Memory B cell (primary cell): ENCODE results near the gene SCAPER.

Experiments
- ATAC-seq: fragments of 150-1000 bp; cut with Tn5 transposase; 2 replicates; pipeline ENCODE4 v1.10.0; 2021; ENCODE audit warnings: low read depth, mild to moderate bottlenecking, moderate library complexity
- DNase-seq, 2 donors: peaks; one replicate each; pipeline ENCODE4 v3.0.0; 2022; ENCODE audit warnings: low spot score in 2 of 2
- H3K27ac Mint-ChIP-seq: one replicate; pipeline ENCODE4 v1.8.0; 2022; ENCODE audit warnings: mild to moderate bottlenecking, moderate library complexity, mixed read lengths
- H3K27me3 Mint-ChIP-seq: one replicate; pipeline ENCODE4 v1.8.0; 2022; ENCODE audit warnings: mixed read lengths
- H3K36me3 Mint-ChIP-seq: one replicate; pipeline ENCODE4 v1.8.0; 2022; ENCODE audit warnings: mild to moderate bottlenecking, mixed read lengths
- H3K4me1 Mint-ChIP-seq: one replicate; pipeline ENCODE4 v1.8.0; 2022; ENCODE audit warnings: mixed read lengths
- H3K4me3 Mint-ChIP-seq: one replicate; pipeline ENCODE4 v1.8.0; 2022; ENCODE audit warnings: mild to moderate bottlenecking, moderate library complexity, mixed read lengths
- H3K9me3 Mint-ChIP-seq: one replicate; pipeline ENCODE4 v1.8.0; 2022; ENCODE audit warnings: mixed read lengths

SCAPER gene

GRCh38 chr15:76905013-76905839 is at the start of gene SCAPER:
TSS of gene SCAPER (minus strand) at chr15:76905340. CDS start at chr15:76883817, 21,523 bp downstream.
- no peaks in the 10 kb centered on the region for H3K36me3 Mint-ChIP-seq
- peak; percentile 88 for ATAC-seq
- peak within 1 kb of the TSS; percentile 98 for H3K27ac Mint-ChIP-seq
- peak within 1 kb of the TSS; percentile 93 for H3K4me3 Mint-ChIP-seq
- no peaks in the 10 kb centered on the region for H3K9me3 Mint-ChIP-seq
- H3K27me3 Mint-ChIP-seq, result no peaks in the 10 kb centered on the region
- DNase-seq, result peak; percentile 89
- H3K4me1 Mint-ChIP-seq, result peaks cover 26% of the 10 kb centered on the region

DNA sequence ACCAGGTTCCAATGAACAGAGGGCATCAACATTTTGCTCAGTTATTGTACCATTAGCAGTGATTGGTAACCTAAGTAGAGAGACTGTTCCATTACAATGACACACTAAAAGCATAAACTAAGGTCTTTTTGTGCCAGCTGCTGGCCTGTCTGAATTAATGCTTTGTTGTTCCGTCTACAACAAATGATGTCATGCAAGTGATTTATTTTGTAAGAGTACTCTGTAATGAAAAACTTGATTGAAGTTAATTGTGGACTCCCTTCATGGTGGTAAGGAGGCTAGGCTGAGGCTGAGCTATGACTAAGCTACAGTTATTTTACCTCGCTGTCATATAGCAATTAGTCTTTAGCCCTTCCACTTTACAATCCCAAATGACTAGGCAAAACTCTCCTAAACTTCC is 49.6 kb upstream of the SCAPER start:
- H3K9me3 Mint-ChIP-seq, result no peaks in the 10 kb centered on the region
- DNase-seq (no peak), ATAC-seq (no peak)
- H3K27me3 Mint-ChIP-seq, result no peaks in the 10 kb centered on the region
- peaks cover 2% of the 10 kb centered on the region for H3K4me1 Mint-ChIP-seq
- H3K36me3 Mint-ChIP-seq, result no peaks in the 10 kb centered on the region
- H3K27ac Mint-ChIP-seq, result no peak overlapping the region
- H3K4me3 Mint-ChIP-seq, result no peak overlapping the region

DNA sequence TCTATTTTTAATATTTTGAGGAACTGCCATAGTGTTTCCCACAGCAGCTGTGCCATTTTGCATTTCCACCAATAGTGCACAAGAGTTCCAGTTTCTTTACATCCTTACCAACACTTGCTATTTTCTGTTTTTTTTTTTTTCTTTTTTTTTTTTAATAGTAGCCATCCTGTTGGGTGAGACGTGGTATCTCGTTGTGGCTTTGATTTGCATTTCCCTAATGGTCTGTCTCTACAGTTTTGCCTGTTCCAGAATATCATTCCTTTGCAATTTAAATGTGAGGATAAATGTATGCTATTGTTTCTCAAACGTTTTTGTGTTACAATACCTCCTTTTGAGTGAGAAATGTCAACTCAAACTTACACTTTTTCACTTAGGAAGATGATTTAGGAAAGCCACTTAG is 48.8 kb upstream of the SCAPER start:
- DNase-seq (no peak), ATAC-seq (no peak)
- Mint-ChIP-seq H3K4me1 (peaks cover 2% of the 10 kb centered on the region), H3K9me3 (no peaks in the 10 kb centered on the region), H3K36me3 (no peaks in the 10 kb centered on the region), H3K27me3 (no peaks in the 10 kb centered on the region), H3K27ac (no peak overlapping the region), H3K4me3 (no peak overlapping the region)

DNA sequence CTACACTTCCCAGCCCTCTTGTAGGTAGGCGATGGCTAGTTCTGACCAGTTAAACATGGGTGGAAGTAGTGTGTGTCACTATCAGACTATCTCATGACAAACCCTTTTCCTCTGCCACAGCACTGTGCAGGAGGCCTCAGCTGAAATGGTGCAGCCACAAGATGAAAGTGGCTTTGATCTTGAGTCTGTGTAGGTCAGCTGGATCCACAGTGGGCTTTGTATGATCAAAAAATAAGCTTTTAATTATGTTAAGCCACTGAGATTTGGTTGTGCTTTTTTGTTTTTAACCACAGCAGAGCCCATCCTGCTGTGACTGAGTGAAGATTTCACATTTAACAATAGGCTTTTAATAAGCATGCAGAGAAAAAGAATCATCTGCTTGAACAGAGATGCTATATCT is 46.1 kb upstream of the SCAPER start:
- Mint-ChIP-seq H3K27ac (no peak overlapping the region), H3K27me3 (no peaks in the 10 kb centered on the region), H3K4me3 (no peak overlapping the region), H3K36me3 (peaks cover 11% of the 10 kb centered on the region), H3K4me1 (peaks cover 19% of the 10 kb centered on the region), H3K9me3 (no peaks in the 10 kb centered on the region)
- ATAC-seq (no peak), DNase-seq (no peak)

DNA sequence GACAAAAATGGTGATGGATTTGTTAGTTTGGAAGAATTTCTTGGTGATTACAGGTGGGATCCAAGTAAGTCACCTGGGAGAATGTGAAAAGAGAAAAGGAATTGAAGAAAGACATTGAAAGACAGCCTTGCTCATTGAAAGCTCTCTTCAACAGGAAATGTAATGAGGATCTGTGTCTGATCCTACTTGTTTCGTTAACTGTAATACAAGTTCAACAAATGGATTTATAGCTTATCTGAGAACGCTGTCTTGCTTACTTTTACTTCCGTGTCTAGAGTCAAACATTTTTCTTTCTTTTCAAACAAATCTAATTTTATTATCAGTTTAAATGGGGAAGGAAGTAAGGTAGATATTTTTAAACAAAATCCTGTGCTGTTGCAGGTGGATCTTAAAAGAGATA is 42.3 kb upstream of the SCAPER start:
- ATAC-seq, result peak; percentile 39
- peak overlapping the region; percentile 72 for H3K27ac Mint-ChIP-seq

DNA sequence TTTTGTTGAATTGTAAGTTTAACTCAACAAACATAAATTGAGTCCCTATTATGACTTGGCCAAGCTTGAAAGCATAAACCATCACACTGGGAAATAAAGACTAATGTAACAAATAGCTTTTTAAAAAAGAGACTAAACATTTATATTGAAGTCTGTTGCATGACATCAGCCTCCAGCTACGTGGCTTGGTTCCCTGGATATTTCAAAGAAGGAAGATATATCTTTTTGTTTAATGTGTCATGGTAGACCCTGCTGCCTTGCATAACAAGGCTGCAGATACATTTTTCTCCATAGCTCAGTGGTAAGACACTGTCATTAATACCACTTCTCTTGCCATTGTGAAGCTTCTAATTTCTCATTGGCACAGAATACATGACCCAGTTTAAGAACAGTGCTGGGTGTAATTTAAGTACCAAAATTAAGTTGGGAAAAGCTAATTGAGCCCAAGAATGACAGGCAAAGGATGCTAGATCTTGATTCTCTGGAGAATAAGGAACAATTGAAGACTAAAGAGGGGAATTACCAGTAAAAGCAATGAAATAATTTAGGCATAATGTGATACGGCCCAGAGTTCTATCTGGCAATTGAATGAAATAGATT is 40.5 kb upstream of the SCAPER start:
- peak overlapping the region; percentile 48 for H3K27ac Mint-ChIP-seq

More for the DNA sequence above, 42.3 kb upstream of the SCAPER start:
- no peak for DNase-seq
- H3K4me1 Mint-ChIP-seq, result peaks cover 21% of the 10 kb centered on the region
- peak overlapping the region; percentile 35 for H3K4me3 Mint-ChIP-seq
- H3K9me3 Mint-ChIP-seq, result peaks cover 4% of the 10 kb centered on the region
- peaks cover 29% of the 10 kb centered on the region for H3K36me3 Mint-ChIP-seq
- H3K27me3 Mint-ChIP-seq, result no peaks in the 10 kb centered on the region

DNA sequence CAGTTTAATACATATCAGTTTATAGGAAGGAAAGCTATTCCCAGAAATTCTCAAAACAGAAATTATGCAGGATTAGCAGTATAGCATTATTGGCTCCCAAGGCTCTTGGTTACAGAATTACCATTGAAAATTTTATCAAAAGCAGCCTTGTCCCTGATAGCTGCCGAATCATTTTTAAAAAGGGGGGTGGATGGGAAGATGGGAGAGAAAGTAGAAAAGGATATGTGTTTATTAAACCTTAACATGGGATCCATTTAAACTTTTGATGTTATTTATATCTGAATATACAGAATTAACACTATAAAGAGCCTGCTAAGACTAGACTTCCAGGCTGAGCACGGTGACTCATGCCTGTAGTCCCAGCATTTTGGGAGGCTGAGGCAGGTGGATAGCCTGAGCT is 37.2 kb upstream of the SCAPER start:
- Mint-ChIP-seq H3K4me1 (peaks cover 12% of the 10 kb centered on the region), H3K4me3 (no peak overlapping the region), H3K27ac (no peak overlapping the region), H3K27me3 (no peaks in the 10 kb centered on the region), H3K36me3 (peaks cover 24% of the 10 kb centered on the region), H3K9me3 (peaks cover 4% of the 10 kb centered on the region)
- no peak for ATAC-seq
- no peak for DNase-seq

More for the DNA sequence above, 40.5 kb upstream of the SCAPER start:
- DNase-seq (no peak), ATAC-seq (no peak)
- Mint-ChIP-seq H3K9me3 (peaks cover 4% of the 10 kb centered on the region), H3K36me3 (peaks cover 29% of the 10 kb centered on the region), H3K4me1 (peaks cover 21% of the 10 kb centered on the region), H3K27me3 (no peaks in the 10 kb centered on the region), H3K4me3 (no peak overlapping the region)

DNA sequence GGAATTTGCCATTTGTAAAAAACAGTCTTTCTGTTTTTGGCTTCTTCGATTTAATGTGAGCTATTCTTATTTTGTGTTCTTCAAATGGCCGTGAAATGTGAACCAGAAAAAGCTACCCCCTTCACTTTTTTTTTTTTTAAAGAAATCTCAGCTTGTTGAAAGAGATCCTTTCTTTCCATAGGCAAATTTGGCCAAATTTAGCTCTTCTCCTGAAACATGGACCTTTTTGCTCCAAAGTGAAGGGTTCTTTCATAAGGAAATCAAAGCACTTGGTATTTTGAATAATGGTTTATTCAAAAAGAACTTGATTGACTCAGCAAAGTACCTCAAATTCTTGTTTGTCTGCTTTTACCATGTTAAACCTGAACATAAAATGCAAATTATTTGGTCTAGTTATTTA is 36.5 kb upstream of the SCAPER start:
- Mint-ChIP-seq H3K27ac (no peak overlapping the region), H3K27me3 (no peaks in the 10 kb centered on the region), H3K9me3 (peaks cover 4% of the 10 kb centered on the region), H3K36me3 (peaks cover 22% of the 10 kb centered on the region), H3K4me1 (peaks cover 6% of the 10 kb centered on the region), H3K4me3 (no peak overlapping the region)
- DNase-seq, result no peak
- ATAC-seq, result no peak

GRCh38 chr15:76939715-76940114 is 34.6 kb upstream of the SCAPER start:
- Mint-ChIP-seq H3K27ac (no peak overlapping the region), H3K4me1 (peaks cover 6% of the 10 kb centered on the region), H3K36me3 (peaks cover 21% of the 10 kb centered on the region), H3K27me3 (no peaks in the 10 kb centered on the region), H3K4me3 (no peak overlapping the region), H3K9me3 (peaks cover 4% of the 10 kb centered on the region)
- ATAC-seq, result no peak
- DNase-seq, result no peak

GRCh38 chr15:76938752-76939151 is 33.6 kb upstream of the SCAPER start:
- no peak overlapping the region for H3K4me3 Mint-ChIP-seq
- DNase-seq (no peak), ATAC-seq (no peak)
- H3K4me1 Mint-ChIP-seq, result peaks cover 7% of the 10 kb centered on the region
- peaks cover 17% of the 10 kb centered on the region for H3K36me3 Mint-ChIP-seq
- no peaks in the 10 kb centered on the region for H3K9me3 Mint-ChIP-seq
- no peak overlapping the region for H3K27ac Mint-ChIP-seq
- H3K27me3 Mint-ChIP-seq, result no peaks in the 10 kb centered on the region

- no peak for DNase-seq
- peak overlapping the region; percentile 31 for H3K27ac Mint-ChIP-seq
- H3K4me3 Mint-ChIP-seq, result no peak overlapping the region
- no peaks in the 10 kb centered on the region for H3K9me3 Mint-ChIP-seq
- no peak for ATAC-seq
- H3K27me3 Mint-ChIP-seq, result no peaks in the 10 kb centered on the region
- H3K36me3 Mint-ChIP-seq, result peaks cover 12% of the 10 kb centered on the region
- H3K4me1 Mint-ChIP-seq, result peaks cover 14% of the 10 kb centered on the region
Measured at GRCh38 chr15:76936671-76937070, 31.5 kb upstream of the SCAPER start.

- Mint-ChIP-seq H3K9me3 (no peaks in the 10 kb centered on the region), H3K27me3 (no peaks in the 10 kb centered on the region), H3K27ac (peak overlapping the region; percentile 79), H3K4me1 (peaks cover 17% of the 10 kb centered on the region), H3K4me3 (peak overlapping the region; percentile 21), H3K36me3 (peaks cover 12% of the 10 kb centered on the region)
- DNase-seq (peak in 1 of 2 donors; percentile 55), ATAC-seq (peak; percentile 58)
Measured at GRCh38 chr15:76935620-76936019, 30.5 kb upstream of the SCAPER start.

- Mint-ChIP-seq H3K4me3 (peak overlapping the region; percentile 84), H3K36me3 (peaks cover 10% of the 10 kb centered on the region), H3K27me3 (no peaks in the 10 kb centered on the region), H3K9me3 (no peaks in the 10 kb centered on the region), H3K4me1 (peaks cover 17% of the 10 kb centered on the region), H3K27ac (peak overlapping the region; percentile 96)
- DNase-seq, result peak in 1 of 2 donors; percentile 8
- ATAC-seq, result no peak
Measured at GRCh38 chr15:76932135-76932966, 27.2 kb upstream of the SCAPER start.
